ENCODE data around the gene PPP1R13B. TPM values are rescaled to one million over a fixed set of nuclear protein-coding genes. Genes with fewer than 3 reads are reported as not detected.

The PPP1R13B gene, protein sequence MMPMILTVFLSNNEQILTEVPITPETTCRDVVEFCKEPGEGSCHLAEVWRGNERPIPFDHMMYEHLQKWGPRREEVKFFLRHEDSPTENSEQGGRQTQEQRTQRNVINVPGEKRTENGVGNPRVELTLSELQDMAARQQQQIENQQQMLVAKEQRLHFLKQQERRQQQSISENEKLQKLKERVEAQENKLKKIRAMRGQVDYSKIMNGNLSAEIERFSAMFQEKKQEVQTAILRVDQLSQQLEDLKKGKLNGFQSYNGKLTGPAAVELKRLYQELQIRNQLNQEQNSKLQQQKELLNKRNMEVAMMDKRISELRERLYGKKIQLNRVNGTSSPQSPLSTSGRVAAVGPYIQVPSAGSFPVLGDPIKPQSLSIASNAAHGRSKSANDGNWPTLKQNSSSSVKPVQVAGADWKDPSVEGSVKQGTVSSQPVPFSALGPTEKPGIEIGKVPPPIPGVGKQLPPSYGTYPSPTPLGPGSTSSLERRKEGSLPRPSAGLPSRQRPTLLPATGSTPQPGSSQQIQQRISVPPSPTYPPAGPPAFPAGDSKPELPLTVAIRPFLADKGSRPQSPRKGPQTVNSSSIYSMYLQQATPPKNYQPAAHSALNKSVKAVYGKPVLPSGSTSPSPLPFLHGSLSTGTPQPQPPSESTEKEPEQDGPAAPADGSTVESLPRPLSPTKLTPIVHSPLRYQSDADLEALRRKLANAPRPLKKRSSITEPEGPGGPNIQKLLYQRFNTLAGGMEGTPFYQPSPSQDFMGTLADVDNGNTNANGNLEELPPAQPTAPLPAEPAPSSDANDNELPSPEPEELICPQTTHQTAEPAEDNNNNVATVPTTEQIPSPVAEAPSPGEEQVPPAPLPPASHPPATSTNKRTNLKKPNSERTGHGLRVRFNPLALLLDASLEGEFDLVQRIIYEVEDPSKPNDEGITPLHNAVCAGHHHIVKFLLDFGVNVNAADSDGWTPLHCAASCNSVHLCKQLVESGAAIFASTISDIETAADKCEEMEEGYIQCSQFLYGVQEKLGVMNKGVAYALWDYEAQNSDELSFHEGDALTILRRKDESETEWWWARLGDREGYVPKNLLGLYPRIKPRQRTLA
- 2.1 and 7.3 TPM in 2 replicates for total RNA-seq

DNA sequence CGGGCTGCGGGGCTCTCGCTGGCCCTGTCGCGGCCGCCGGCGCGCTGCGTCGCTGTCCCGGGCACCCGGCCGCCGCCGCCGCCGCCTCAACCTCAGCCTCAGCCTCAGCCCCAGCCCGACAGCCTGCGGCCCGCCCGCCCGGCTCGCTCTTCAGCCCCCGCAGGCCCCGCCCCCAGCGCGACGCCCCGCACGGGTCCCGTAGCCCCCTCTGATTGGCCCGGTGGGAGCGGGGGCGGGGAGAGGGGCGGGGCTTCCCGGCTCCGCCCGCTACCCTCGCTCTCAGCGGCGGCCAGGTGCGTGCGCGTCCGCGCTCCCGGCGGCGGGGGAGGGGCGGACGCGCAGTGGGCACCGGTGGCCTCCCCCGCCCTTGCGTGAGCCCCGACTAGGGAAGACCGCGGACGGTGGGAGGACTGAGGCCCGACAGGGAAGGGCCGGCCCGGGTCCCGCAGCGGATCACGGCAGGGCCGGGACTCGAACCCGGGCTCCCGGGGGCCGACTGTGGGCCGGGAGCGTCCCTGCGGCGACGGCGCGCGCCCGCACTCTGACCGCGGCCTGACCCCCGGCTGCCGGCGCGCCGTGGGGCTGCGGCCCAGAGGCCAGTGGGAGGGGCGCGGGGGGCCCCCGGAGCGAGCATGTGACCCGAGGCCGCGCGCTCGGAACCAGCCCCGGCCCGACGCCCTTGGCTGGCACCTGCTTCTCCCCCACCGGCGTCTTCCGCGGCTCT lies at the start of gene PPP1R13B:
TSS of gene PPP1R13B (minus strand) at position 125 of the 724 bp plus-strand sequence. CDS start 268 bp downstream, outside the sequence.

DNA sequence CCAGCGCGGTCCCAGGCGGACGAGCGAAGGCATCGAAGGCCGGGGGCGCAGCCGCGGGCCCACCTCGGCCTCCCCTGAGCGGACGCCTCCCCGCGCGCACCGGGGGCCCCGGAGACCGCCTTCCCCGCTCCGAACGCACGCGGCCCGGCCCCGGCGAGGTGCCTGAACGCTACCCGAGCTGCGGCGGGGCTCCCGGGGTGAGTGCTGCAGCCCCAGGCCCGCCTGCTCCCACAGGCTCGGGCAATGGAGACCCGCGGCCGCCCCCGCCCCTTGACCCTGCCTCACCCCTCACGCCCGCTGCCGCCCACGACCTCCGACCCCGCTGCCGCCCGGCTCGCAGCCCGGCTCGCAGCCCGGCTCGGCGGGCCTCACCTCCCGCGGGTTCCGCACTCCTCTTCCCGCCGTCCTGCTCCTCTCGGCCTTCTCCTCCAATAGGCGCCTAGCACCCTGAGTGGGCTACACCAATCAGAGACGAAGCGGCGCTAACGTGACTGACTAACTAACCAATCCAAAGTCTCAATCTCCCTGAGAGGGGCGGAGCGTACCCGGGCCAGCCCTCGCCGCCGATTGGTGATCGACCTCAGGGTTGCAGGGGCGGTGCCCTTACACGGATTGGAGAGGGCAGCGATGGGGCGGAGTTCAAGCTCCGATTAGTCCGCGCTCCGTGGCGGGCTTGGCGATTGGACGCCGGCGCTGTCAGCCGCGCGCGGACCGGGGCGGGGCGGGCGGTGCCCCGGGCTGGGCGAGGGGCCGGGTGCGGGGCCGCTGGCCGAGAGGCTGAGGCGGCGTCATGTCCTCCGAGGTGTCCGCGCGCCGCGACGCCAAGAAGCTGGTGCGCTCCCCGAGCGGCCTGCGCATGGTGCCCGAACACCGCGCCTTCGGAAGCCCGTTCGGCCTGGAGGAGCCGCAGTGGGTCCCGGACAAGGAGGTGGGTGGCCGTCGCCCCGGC lies 132.0 kb downstream of the PPP1R13B start, which contains the start of the genes XRCC3 and ZFYVE21:
TSS of gene XRCC3 (minus strand) at position 400 of the 949 bp plus-strand sequence. CDS start 4,364 bp downstream, outside the sequence.
TSS of gene ZFYVE21 (plus strand) at position 759 of the 949 bp plus-strand sequence. CDS start at position 791, 32 bp downstream.

Other genes starting within 250 kb of the PPP1R13B start
- 230 and 231 TPM in 2 replicates for gene KLC1, start 218.4 kb downstream of the PPP1R13B start, total RNA-seq
- gene XRCC3, start 132.1 kb downstream of the PPP1R13B start, total RNA-seq = 2.8 and 23.4 TPM in 2 replicates
- 47.1 and 55.0 TPM in 2 replicates for gene ZFYVE21, start 131.8 kb downstream of the PPP1R13B start, total RNA-seq
- 0.58 and 2.5 TPM in 2 replicates for gene TDRD9, start 80.9 kb upstream of the PPP1R13B start, total RNA-seq
- gene RD3L, start 95.0 kb upstream of the PPP1R13B start, total RNA-seq = not detected in 2 replicates
- gene ASPG, start 238.1 kb upstream of the PPP1R13B start, total RNA-seq = not detected in 2 replicates